PC-9 (cell line): ENCODE data around the gene TDRKH. TPM values are rescaled to one million over a fixed set of nuclear protein-coding genes. Genes with fewer than 3 reads are reported as not detected.

Source experiments
- total RNA-seq: library from RNA; stranded (reverse); gene quantifications from 2 replicates; pipeline ENCODE4 v1.2.3, GENCODE V29; 2021

The TDRKH gene
- total RNA-seq, 1 experiment from 2014 or later = 17.3 TPM

Other genes starting within 250 kb of the TDRKH start
- 24.6 and 40.1 TPM in 2 replicates for gene SNX27, start 178.4 kb downstream of the TDRKH start, total RNA-seq
- gene CELF3, start 73.7 kb downstream of the TDRKH start, total RNA-seq = not detected in 2 replicates
- gene RIIAD1, start 69.0 kb downstream of the TDRKH start, total RNA-seq = not detected in 2 replicates
- 80.9 and 132 TPM in 2 replicates for gene MRPL9, start 27.0 kb downstream of the TDRKH start, total RNA-seq
- not detected in 2 replicates for gene LINGO4, start 14.9 kb upstream of the TDRKH start, total RNA-seq
- 0.35 and 0.70 TPM in 2 replicates for gene RORC, start 41.3 kb upstream of the TDRKH start, total RNA-seq
- gene C2CD4D, start 49.3 kb upstream of the TDRKH start, total RNA-seq = 1.4 and 1.5 TPM in 2 replicates
- not detected in 2 replicates for gene THEM5, start 63.2 kb upstream of the TDRKH start, total RNA-seq
- 24.1 and 41.4 TPM in 2 replicates for gene THEM4, start 119.0 kb upstream of the TDRKH start, total RNA-seq
- gene S100A10, start 203.4 kb upstream of the TDRKH start, total RNA-seq = 966 and 1,436 TPM in 2 replicates
- gene S100A11, start 246.5 kb upstream of the TDRKH start, total RNA-seq = 578 and 868 TPM in 2 replicates